ENCODE data around the gene TMEM240. TPM values are rescaled to one million over a fixed set of nuclear protein-coding genes. Genes with fewer than 3 reads are reported as not detected.

The TMEM240 gene
- total RNA-seq (2021): 6.6 to 8.8 TPM (median 8.0 TPM) in 3 replicates
- Bru-seq, nascent RNA: percentile 41 among the genes with signal in this experiment
- long read RNA-seq, experiment 1, partial matches to known transcripts: 1 of 3 reads
- long read RNA-seq, experiment 1, other reads (novel, unspliced or antisense): 0 of 3 reads
- long read RNA-seq, experiment 2, transcript TMEM240-201 (4 exons, 718 nt): major isoform, 7 of 10 reads
- long read RNA-seq, experiment 2, partial matches to known transcripts: 1 of 10 reads
- long read RNA-seq, experiment 2, other reads (novel, unspliced or antisense): 2 of 10 reads
- long read RNA-seq, experiment 3, partial matches to known transcripts: 0 of 2 reads
- long read RNA-seq, experiment 3, other reads (novel, unspliced or antisense): 0 of 2 reads

- ChIA-PET CTCF (interaction anchor here (0.6 to 1.6 kb wide), 3 partner anchors 11 to 248 kb away, joined by 3 to 11 read pairs (median 3); no protein-coding TSS in a partner anchor), POLR2A (no interaction called here)
- H3K9me3 Mint-ChIP-seq: no peaks in the 10 kb centered on the region
- TF ChIP-seq OVOL2 (CRISPR knock-in tag; IDR thresholded peaks at IDR 0.05; ENCODE audit: borderline replicate concordance) (no peak), JUN (CRISPR knock-in tag; IDR thresholded peaks at IDR 0.05) (no peak), NFE2L1 (CRISPR knock-in tag; IDR thresholded peaks at IDR 0.05) (no peak), MLX (CRISPR knock-in tag; IDR thresholded peaks at IDR 0.05) (no peak), NR3C1 (CRISPR knock-in tag; conservative IDR thresholded peaks at IDR 0.05; ENCODE audit: low read depth) (no peak), ZMAT4 (CRISPR knock-in tag; IDR thresholded peaks at IDR 0.05) (no peak), USF2 (CRISPR knock-in tag; IDR thresholded peaks at IDR 0.05) (no peak), USF1 (CRISPR knock-in tag; IDR thresholded peaks at IDR 0.05) (no peak), GABPB1 (CRISPR knock-in tag; IDR thresholded peaks at IDR 0.05) (no peak)
- peaks cover 3% of the 10 kb centered on the region; the same call in 1 of the 2 replicates for H3K4me1 Mint-ChIP-seq
- no peak within 1 kb of the TSS for H3K27ac Mint-ChIP-seq
- peak; percentile 79 for ATAC-seq
- DNase-seq (ENCODE audit: low spot score): peak; percentile 88
- H3K36me3 Mint-ChIP-seq: peaks cover 10% of the 10 kb centered on the region
- peak within 1 kb of the TSS; percentile 71 for H3K4me3 Mint-ChIP-seq
- no peaks in the 10 kb centered on the region for H3K27me3 Mint-ChIP-seq (ENCODE audit: low read depth)
Observed at GRCh38 chr1:1540090-1540817, at the start of gene TMEM240. TSS of gene TMEM240 (minus strand) at chr1:1540624. CDS start at chr1:1540346, 278 bp downstream.

GRCh38 chr1:1583347-1584010 is 43.1 kb upstream of the TMEM240 start:
- H3K36me3 Mint-ChIP-seq: no peaks in the 10 kb centered on the region
- peaks cover 30% of the 10 kb centered on the region for H3K27me3 Mint-ChIP-seq (ENCODE audit: low read depth)
- CTCF ChIA-PET: interaction anchor here (0.6 kb wide), 1 partner anchor 176 kb away, joined by 3 read pairs; no protein-coding TSS in a partner anchor
- H3K9me3 Mint-ChIP-seq: no peaks in the 10 kb centered on the region
- POLR2A ChIA-PET: no interaction called here
- H3K4me1 Mint-ChIP-seq: no peaks in the 10 kb centered on the region
- H3K4me3 Mint-ChIP-seq: no peak overlapping the region
- TF ChIP-seq RELA (CRISPR knock-in tag; IDR thresholded peaks at IDR 0.05; ENCODE audit: borderline replicate concordance): no peak
- TF ChIP-seq ZSCAN18 (CRISPR knock-in tag; IDR thresholded peaks at IDR 0.05): no peak
- DNase-seq (ENCODE audit: low spot score) (no peak), ATAC-seq (no peak)
- no peak overlapping the region for H3K27ac Mint-ChIP-seq

- Mint-ChIP-seq H3K4me3 (no peak overlapping the region), H3K4me1 (no peaks in the 10 kb centered on the region), H3K9me3 (no peaks in the 10 kb centered on the region), H3K27ac (no peak overlapping the region), H3K36me3 (no peaks in the 10 kb centered on the region), H3K27me3 (ENCODE audit: low read depth) (peaks cover 30% of the 10 kb centered on the region)
- ChIA-PET CTCF (no interaction called here), POLR2A (no interaction called here)
- ATAC-seq (no peak), DNase-seq (ENCODE audit: low spot score) (no peak)
- TF ChIP-seq TEAD1 (CRISPR knock-in tag; IDR thresholded peaks at IDR 0.05) (no peak), CTCF (IDR thresholded peaks at IDR 0.05) (no peak), MAX (CRISPR knock-in tag; IDR thresholded peaks at IDR 0.05) (no peak), PRDM15 (CRISPR knock-in tag; IDR thresholded peaks at IDR 0.05) (no peak), ZNF232 (CRISPR knock-in tag; IDR thresholded peaks at IDR 0.05) (no peak), CREM (CRISPR knock-in tag; IDR thresholded peaks at IDR 0.05) (no peak), RORB (CRISPR knock-in tag; IDR thresholded peaks at IDR 0.05) (no peak)
Observed at GRCh38 chr1:1582585-1583346, 42.3 kb upstream of the TMEM240 start.
